IMR-90 (cell line): Measurements from ENCODE around the gene MDM4. TPM values are rescaled to one million over a fixed set of nuclear protein-coding genes. Genes with fewer than 3 reads are reported as not detected.

Experiments used
- ATAC-seq: fragments of 200-7000 bp; cut with Tn5 transposase; 2 replicates; pipeline ENCODE4 v1.9.1; 2020; ENCODE audit warnings: low read depth, mild to moderate bottlenecking, moderate library complexity
- BruUV-seq: library from RNA; stranded (reverse); fragments of 400-500 nt; replicated peaks from 2 replicates; lab custom pipeline; 2021; lab: Mats Ljungman, UMichigan
- CTCF ChIA-PET: fragments of 300-600 bp; formaldehyde crosslinking; extraction: SDS; loops from one replicate; lab custom pipeline; 2021; ENCODE audit warnings: antibody characterized with exemption; lab: Yijun Ruan, JAX
- POLR2A ChIA-PET: fragments of 300-600 bp; sonication (Branson Sonifier 250); formaldehyde crosslinking; loops from one replicate; lab custom pipeline; 2022; ENCODE audit warnings: antibody characterized with exemption; ENCODE audit not compliant: unreplicated experiment; lab: Charles Lee
- DNase-seq: peaks from one replicate; pipeline ENCODE4 v3.0.0; 2013
- H2AFZ ChIP-seq: replicated peaks from 2 replicates; pipeline ENCODE3; 2013; ENCODE audit warnings: low read length, mild to moderate bottlenecking; ENCODE audit not compliant: poor library complexity
- H2AK5ac ChIP-seq: 2 replicates; pipeline ENCODE4 v1.6.1; 2013; ENCODE audit warnings: low read depth, low read length, inconsistent platforms
- H2AK9ac ChIP-seq: replicated peaks from 2 replicates; pipeline ENCODE3; 2013; ENCODE audit warnings: mild to moderate bottlenecking, low read depth, low read length, moderate library complexity; ENCODE audit not compliant: poor library complexity
- H2BK120ac ChIP-seq: 2 replicates; pipeline ENCODE4 v1.6.1; 2013; ENCODE audit warnings: low read depth, low read length, inconsistent platforms
- H2BK15ac ChIP-seq: 3 replicates; pipeline ENCODE4 v1.6.1; 2013; ENCODE audit warnings: low read depth, low read length, inconsistent platforms
- H2BK20ac ChIP-seq: 2 replicates; pipeline ENCODE4 v1.6.1; 2013; ENCODE audit warnings: low read depth, mild to moderate bottlenecking, inconsistent platforms, low read length, moderate library complexity
- H2BK5ac ChIP-seq: 2 replicates; pipeline ENCODE4 v1.6.1; 2013; ENCODE audit warnings: mild to moderate bottlenecking, low read depth, low read length, inconsistent platforms; ENCODE audit not compliant: poor library complexity, severe bottlenecking
- H3K14ac ChIP-seq: replicated peaks from 2 replicates; pipeline ENCODE4 v1.6.1; 2013; ENCODE audit warnings: low read depth, low read length, inconsistent platforms
- H3K18ac ChIP-seq: 2 replicates; pipeline ENCODE4 v1.6.1; 2013; ENCODE audit warnings: low read depth, low read length, control low read depth
- H3K23ac ChIP-seq: 2 replicates; pipeline ENCODE4 v1.6.1; 2013; ENCODE audit warnings: low read depth, low read length, inconsistent platforms
- H3K27ac ChIP-seq: 2 replicates; pipeline ENCODE4 v1.5.1; 2013; ENCODE audit warnings: mild to moderate bottlenecking, control low read depth, low read length; ENCODE audit not compliant: insufficient read depth
- H3K27me3 ChIP-seq: 2 replicates; pipeline ENCODE4 v1.6.1; 2013; ENCODE audit warnings: low read length; ENCODE audit not compliant: control insufficient read depth, insufficient read depth
- H3K36me3 ChIP-seq: 2 replicates; pipeline ENCODE4 v1.6.1; 2013; ENCODE audit warnings: low read length, mixed read lengths; ENCODE audit not compliant: control insufficient read depth, insufficient read depth
- H3K4ac ChIP-seq: 2 replicates; pipeline ENCODE4 v1.6.1; 2013; ENCODE audit warnings: low read depth, low read length, inconsistent platforms
- H3K4me1 ChIP-seq: 2 replicates; pipeline ENCODE4 v1.6.1; 2013; ENCODE audit warnings: low read length, mixed read lengths; ENCODE audit not compliant: control insufficient read depth, insufficient read depth
- H3K4me2 ChIP-seq: 2 replicates; pipeline ENCODE4 v1.6.1; 2013; ENCODE audit warnings: low read depth, mild to moderate bottlenecking, control low read depth, low read length, moderate library complexity
- H3K4me3 ChIP-seq: 2 replicates; pipeline ENCODE4 v1.5.1; 2013; ENCODE audit warnings: low read depth, mild to moderate bottlenecking, control low read depth, low read length, moderate library complexity; ENCODE audit not compliant: insufficient read depth
- H3K56ac ChIP-seq: 2 replicates; pipeline ENCODE4 v1.6.1; 2013; ENCODE audit warnings: low read length, inconsistent platforms; ENCODE audit not compliant: insufficient read depth; ENCODE audit errors: extremely low read depth
- H3K79me1 ChIP-seq, 2 experiments: 2 replicates each; pipeline ENCODE4 v1.6.1; 2013; ENCODE audit warnings: low read length in 2 of 2, inconsistent platforms in 1 of 2, low read depth in 1 of 2
- H3K9ac ChIP-seq: 2 replicates; pipeline ENCODE4 v1.6.1; 2013; ENCODE audit warnings: low read depth, low read length, control low read depth
- H3K9me1 ChIP-seq: 2 replicates; pipeline ENCODE4 v1.6.1; 2013; ENCODE audit warnings: low read length, inconsistent platforms; ENCODE audit not compliant: insufficient read depth
- H3K9me3 ChIP-seq: 2 replicates; pipeline ENCODE4 v1.6.1; 2013; ENCODE audit warnings: low read length; ENCODE audit not compliant: control insufficient read depth, insufficient read depth
- H4K20me1 ChIP-seq: 2 replicates; pipeline ENCODE4 v1.6.1; 2013; ENCODE audit warnings: low read length, inconsistent platforms; ENCODE audit not compliant: insufficient read depth
- H4K5ac ChIP-seq: 2 replicates; pipeline ENCODE4 v1.6.1; 2013; ENCODE audit warnings: mild to moderate bottlenecking, low read depth, low read length, control low read depth
- H4K8ac ChIP-seq, 2 experiments: 2 replicates each; pipeline ENCODE4 v1.6.1; 2013; ENCODE audit warnings: low read depth in 2 of 2, low read length in 2 of 2, control low read depth in 1 of 2, inconsistent platforms in 1 of 2
- H4K91ac ChIP-seq: 2 replicates; pipeline ENCODE4 v1.6.1; 2013; ENCODE audit warnings: low read depth, low read length, inconsistent platforms; ENCODE audit not compliant: insufficient read depth
- BHLHE40 ChIP-seq: fragments of 150-350 bp; IDR thresholded peaks from 2 replicates; pipeline ENCODE4 v1.6.1; 2016; ENCODE audit warnings: mild to moderate bottlenecking, low read depth, low read length
- CEBPB ChIP-seq: IDR thresholded peaks from 2 replicates; pipeline ENCODE4 v1.6.1; 2012; ENCODE audit warnings: low read depth, low read length, improper control_type of control experiment
- CHD1 ChIP-seq: IDR thresholded peaks from 2 replicates; pipeline ENCODE4 v1.6.1; 2012; ENCODE audit warnings: low read depth, low read length, improper control_type of control experiment
- CTCF ChIP-seq: conservative IDR thresholded peaks from 2 replicates; pipeline ENCODE4 v1.5.1; 2012; ENCODE audit warnings: mild to moderate bottlenecking, low read depth, low read length, improper control_type of control experiment
- FOS ChIP-seq: fragments of 150-350 bp; IDR thresholded peaks from 2 replicates; pipeline ENCODE4 v1.6.1; 2016; ENCODE audit warnings: low read depth, low read length
- MAFK ChIP-seq: IDR thresholded peaks from 2 replicates; pipeline ENCODE4 v1.6.1; 2012; ENCODE audit warnings: low read depth, low read length, improper control_type of control experiment
- MAZ ChIP-seq: IDR thresholded peaks from 2 replicates; pipeline ENCODE4 v1.6.1; 2012; ENCODE audit warnings: low read depth, mild to moderate bottlenecking, low read length, improper control_type of control experiment, moderate library complexity, borderline replicate concordance
- MXI1 ChIP-seq: IDR thresholded peaks from 2 replicates; pipeline ENCODE4 v1.6.1; 2012; ENCODE audit warnings: low read depth, mild to moderate bottlenecking, low read length, moderate library complexity, borderline replicate concordance
- NFE2L2 ChIP-seq: fragments of 150-350 bp; IDR thresholded peaks from 2 replicates; pipeline ENCODE4 v1.6.1; 2016; ENCODE audit warnings: low read depth, mild to moderate bottlenecking, low read length
- POLR2A ChIP-seq: IDR thresholded peaks from 2 replicates; pipeline ENCODE4 v1.6.1; 2012; ENCODE audit warnings: mild to moderate bottlenecking, low read depth, low read length
- RAD21 ChIP-seq: IDR thresholded peaks from 2 replicates; pipeline ENCODE4 v1.6.1; 2012; ENCODE audit warnings: low read length, improper control_type of control experiment
- RCOR1 ChIP-seq: IDR thresholded peaks from 2 replicates; pipeline ENCODE4 v1.6.1; 2012; ENCODE audit warnings: mild to moderate bottlenecking, low read length, improper control_type of control experiment; ENCODE audit not compliant: insufficient replicate concordance
- RFX5 ChIP-seq: IDR thresholded peaks from 2 replicates; pipeline ENCODE4 v1.8.0; 2012; ENCODE audit warnings: low read depth, mild to moderate bottlenecking, low read length, moderate library complexity
- SMC3 ChIP-seq: fragments of 150-350 bp; IDR thresholded peaks from 2 replicates; pipeline ENCODE4 v1.6.1; 2016; ENCODE audit warnings: low read depth, mild to moderate bottlenecking, antibody characterized with exemption, low read length, moderate library complexity
- WGBS, 2 experiments: methylation state at CpG; one replicate each; pipeline versions ENCODE4 v1.1.5 to v1.1.7; 2013; ENCODE audit warnings: missing lambda C conversion rate in 2 of 2; ENCODE audit not compliant: insufficient read length in 1 of 2; ENCODE audit errors: extremely low coverage in 2 of 2; 5-methylcytosine and 5-hydroxymethylcytosine counted together
- dilution Hi-C: fragments of 300-500 bp; cut with HindIII; formaldehyde crosslinking; loops from one replicate; pipeline ENCODE4 v1.14.3; 2018; ENCODE audit warnings: low sequenced_read_pairs; ENCODE audit not compliant: unreplicated experiment
- in situ Hi-C: fragments of 300-500 bp; cut with MboI; formaldehyde crosslinking; loops from 3 replicates; pipeline ENCODE4 v1.14.3; 2019; ENCODE audit warnings: low sequenced_read_pairs, inconsistent platforms, mixed read lengths
- intact Hi-C: fragments of 100-400 bp; cut with micrococcal nuclease; formaldehyde crosslinking; loops from 2 replicates; pipeline ENCODE4 v1.10.0; 2022
- polyA plus RNA-seq, 3 experiments: library from polyadenylated mRNA; depleted of rRNA; stranded (reverse); fragments of >200 nt; gene quantifications; 2 replicates each; pipeline ENCODE4 v1.2.3, GENCODE V29; 2012; ENCODE audit warnings: low replicate concordance in 1 of 3
- total RNA-seq: library from RNA; depleted of rRNA; stranded (reverse); fragments of >200 nt; gene quantifications from 2 replicates; pipeline ENCODE4 v1.2.3, GENCODE V29; 2012
- TF ChIP-seq, protein P1 (sequence below): fragments of 150-350 bp; IDR thresholded peaks from 2 replicates; pipeline ENCODE4 v1.6.1; 2016; ENCODE audit warnings: low read depth, mild to moderate bottlenecking, low read length, moderate library complexity, borderline replicate concordance
- TF ChIP-seq, protein P2 (sequence below): fragments of 150-350 bp; IDR thresholded peaks from 2 replicates; pipeline ENCODE4 v1.6.1; 2017; ENCODE audit warnings: mild to moderate bottlenecking, antibody characterized with exemption, low read length, low read depth

The MDM4 gene
- total and polyA plus RNA-seq, 2 of the 4 experiments (the other 2 are of a cell fraction) = 7.4 to 20.1 TPM

- no peak overlapping the region for H2AK5ac ChIP-seq
- H2BK5ac ChIP-seq = no peak overlapping the region
- no peaks in the 10 kb centered on the region for H3K36me3 ChIP-seq
- no peak overlapping the region for H3K27ac ChIP-seq
- ATAC-seq (no peak), DNase-seq (no peak)
- no peak overlapping the region for H3K23ac ChIP-seq
- no peak overlapping the region for H4K91ac ChIP-seq
- in situ Hi-C loops (no loop called here), dilution Hi-C loops (no loop called here), intact Hi-C loops (no loop called here)
- H2AK9ac ChIP-seq = no peak overlapping the region
- no peak overlapping the region for H4K8ac ChIP-seq
- H3K79me1 ChIP-seq = no peaks in the 10 kb centered on the region; a peak in 1 of 4 replicates
- H3K56ac ChIP-seq = no peak overlapping the region
- no TSS peak for BruUV-seq
- no peak overlapping the region for H3K4ac ChIP-seq
- H3K9ac ChIP-seq = no peak overlapping the region
- H2BK120ac ChIP-seq = no peak overlapping the region
- H2AFZ ChIP-seq = no peak overlapping the region
- no peak overlapping the region for H4K5ac ChIP-seq
- H2BK20ac ChIP-seq = no peak overlapping the region
- H3K4me1 ChIP-seq = no peaks in the 10 kb centered on the region; the same call in 1 of the 2 replicates
- no peak overlapping the region for H3K14ac ChIP-seq
- no peak overlapping the region for H3K18ac ChIP-seq
- no peak for TF ChIP-seq MAZ
- TF ChIP-seq, protein P1, sequence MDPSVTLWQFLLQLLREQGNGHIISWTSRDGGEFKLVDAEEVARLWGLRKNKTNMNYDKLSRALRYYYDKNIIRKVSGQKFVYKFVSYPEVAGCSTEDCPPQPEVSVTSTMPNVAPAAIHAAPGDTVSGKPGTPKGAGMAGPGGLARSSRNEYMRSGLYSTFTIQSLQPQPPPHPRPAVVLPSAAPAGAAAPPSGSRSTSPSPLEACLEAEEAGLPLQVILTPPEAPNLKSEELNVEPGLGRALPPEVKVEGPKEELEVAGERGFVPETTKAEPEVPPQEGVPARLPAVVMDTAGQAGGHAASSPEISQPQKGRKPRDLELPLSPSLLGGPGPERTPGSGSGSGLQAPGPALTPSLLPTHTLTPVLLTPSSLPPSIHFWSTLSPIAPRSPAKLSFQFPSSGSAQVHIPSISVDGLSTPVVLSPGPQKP = no peak
- TF ChIP-seq BHLHE40 = no peak
- no peak for TF ChIP-seq RCOR1
- no peak for TF ChIP-seq NFE2L2
- TF ChIP-seq CEBPB = no peak
- TF ChIP-seq, protein P2, sequence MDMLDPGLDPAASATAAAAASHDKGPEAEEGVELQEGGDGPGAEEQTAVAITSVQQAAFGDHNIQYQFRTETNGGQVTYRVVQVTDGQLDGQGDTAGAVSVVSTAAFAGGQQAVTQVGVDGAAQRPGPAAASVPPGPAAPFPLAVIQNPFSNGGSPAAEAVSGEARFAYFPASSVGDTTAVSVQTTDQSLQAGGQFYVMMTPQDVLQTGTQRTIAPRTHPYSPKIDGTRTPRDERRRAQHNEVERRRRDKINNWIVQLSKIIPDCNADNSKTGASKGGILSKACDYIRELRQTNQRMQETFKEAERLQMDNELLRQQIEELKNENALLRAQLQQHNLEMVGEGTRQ = no peak
- TF ChIP-seq MAFK = no peak
- no peak for TF ChIP-seq SMC3
- no peak for TF ChIP-seq FOS
- TF ChIP-seq RAD21 = no peak
- no peak for TF ChIP-seq RFX5
- no peak for TF ChIP-seq POLR2A
- TF ChIP-seq CHD1 = no peak
- TF ChIP-seq CTCF = no peak
- TF ChIP-seq MXI1 = no peak
- H3K4me2 ChIP-seq = no peak overlapping the region
- 94 to 100% methylated on average over 2 of the region's 5 CpGs for WGBS, 2 experiments
- no peaks in the 10 kb centered on the region for H4K20me1 ChIP-seq
- no peaks in the 10 kb centered on the region; the same call in 1 of the 2 replicates for H3K9me1 ChIP-seq
- CTCF ChIA-PET = no interaction called here
- H3K4me3 ChIP-seq = no peak overlapping the region
- H3K27me3 ChIP-seq = peaks cover 4% of the 10 kb centered on the region
- POLR2A ChIA-PET = no interaction called here
- no peaks in the 10 kb centered on the region for H3K9me3 ChIP-seq
- no peak overlapping the region for H2BK15ac ChIP-seq
Observed at GRCh38 chr1:204487256-204487615, 29.0 kb upstream of the MDM4 start.
